GM12878 (cell line): ENCODE measurements around the gene FFAR1. TPM values are rescaled to one million over a fixed set of nuclear protein-coding genes. Genes with fewer than 3 reads are reported as not detected.

Source experiments
- ATAC-seq: fragments of 200-7000 bp; cut with Tn5 transposase; 3 replicates; pipeline ENCODE4 v1.9.1; 2020; ENCODE audit warnings: mild to moderate bottlenecking, moderate library complexity
- BruUV-seq: library from RNA; stranded (reverse); fragments of 400-500 nt; replicated peaks from 2 replicates; lab custom pipeline; 2021; lab: Mats Ljungman, UMichigan
- CTCF ChIA-PET: fragments of 300-600 bp; sonication (Branson Sonifier 250); formaldehyde crosslinking; extraction: SDS; loops from one replicate; lab custom pipeline; 2021; ENCODE audit warnings: inconsistent platforms; lab: Yijun Ruan, JAX
- POLR2A ChIA-PET: fragments of 350-600 bp; formaldehyde crosslinking; extraction: SDS; loops from one replicate; lab custom pipeline; 2021; ENCODE audit warnings: inconsistent platforms; lab: Charles Lee
- RAD21 ChIA-PET: fragments of 300-600 bp; sonication (Branson Sonifier 250); formaldehyde crosslinking; loops from one replicate; lab custom pipeline; 2023; ENCODE audit warnings: antibody characterized with exemption; ENCODE audit not compliant: unreplicated experiment; lab: Charles Lee
- SMC1A ChIA-PET: fragments of 300-600 bp; sonication (Branson Sonifier 250); formaldehyde crosslinking; loops from one replicate; lab custom pipeline; 2023; ENCODE audit not compliant: unreplicated experiment, uncharacterized antibody; lab: Charles Lee
- DNase-seq: peaks from one replicate; pipeline ENCODE4 v3.0.0-alpha.2; 2011; ENCODE audit warnings: low read depth, low spot score
- FAIRE-seq: peaks from 3 replicates; lab custom pipeline; 2011; peaks lifted over from hg19 to GRCh38; lab: Jason Lieb, UNC
- H2AFZ ChIP-seq: 2 replicates; pipeline ENCODE4 v1.6.0; 2011; ENCODE audit warnings: low read depth, low read length, control low read depth; ENCODE audit not compliant: control insufficient read depth
- H3K27ac ChIP-seq: 2 replicates; pipeline ENCODE4 v1.5.1; 2011; ENCODE audit warnings: control low read depth; ENCODE audit not compliant: control insufficient read depth, insufficient read depth
- H3K27me3 ChIP-seq, 2 experiments: replicated peaks in 1 of 2; 2 replicates each; pipeline versions ENCODE4 v1.6.0 to v1.6.1; 2011; ENCODE audit warnings: low read length in 1 of 2; ENCODE audit not compliant: control insufficient read depth in 2 of 2, insufficient read depth in 2 of 2
- H3K36me3 ChIP-seq, 2 experiments: 2 replicates each; pipeline ENCODE4 v1.5.1; 2011; ENCODE audit warnings: low read length in 1 of 2; ENCODE audit not compliant: control insufficient read depth in 2 of 2, insufficient read depth in 2 of 2
- H3K4me1 ChIP-seq: 2 replicates; pipeline ENCODE4 v1.6.1; 2011; ENCODE audit warnings: mild to moderate bottlenecking, low read length, moderate library complexity, mixed read lengths; ENCODE audit not compliant: control insufficient read depth, insufficient read depth
- H3K4me2 ChIP-seq: 2 replicates; pipeline ENCODE4 v1.6.0; 2011; ENCODE audit warnings: control low read depth; ENCODE audit not compliant: control insufficient read depth, insufficient read depth
- H3K4me3 ChIP-seq: fragments of 200-600 bp; sonication (generic); 2 replicates; pipeline ENCODE4 v1.5.1; 2016
- H3K79me2 ChIP-seq: 2 replicates; pipeline ENCODE4 v1.6.0; 2011; ENCODE audit warnings: low read length; ENCODE audit not compliant: control insufficient read depth, insufficient read depth
- H3K9ac ChIP-seq: 2 replicates; pipeline ENCODE4 v1.8.0; 2011; ENCODE audit warnings: low read length, control low read depth, mixed read lengths; ENCODE audit not compliant: control insufficient read depth, insufficient read depth
- H3K9me3 ChIP-seq: replicated peaks from 3 replicates; pipeline ENCODE4 v1.5.1; 2011; ENCODE audit warnings: mild to moderate bottlenecking, low read length; ENCODE audit not compliant: control insufficient read depth, insufficient read depth
- H4K20me1 ChIP-seq: 2 replicates; pipeline ENCODE4 v1.6.0; 2011; ENCODE audit not compliant: control insufficient read depth, insufficient read depth
- BHLHE40 ChIP-seq, 2 experiments: fragments of 450-650 bp in 1 of 2; IDR thresholded peaks; 2 replicates each; pipeline ENCODE4 v1.6.1; 2011 to 2017; ENCODE audit warnings: low read depth in 2 of 2, borderline replicate concordance in 1 of 2, improper control_type of control experiment in 1 of 2, low read length in 1 of 2, mild to moderate bottlenecking in 1 of 2
- CBFB ChIP-seq: IDR thresholded peaks from 2 replicates; pipeline ENCODE4 v1.6.1; 2016; ENCODE audit warnings: antibody characterized with exemption, low read depth
- HDGF ChIP-seq: fragments of 450-650 bp; IDR thresholded peaks from 2 replicates; pipeline ENCODE4 v1.6.1; 2016; ENCODE audit warnings: antibody characterized with exemption
- KLF5 ChIP-seq: fragments of 450-650 bp; IDR thresholded peaks from 2 replicates; pipeline ENCODE4 v1.6.1; 2014; ENCODE audit warnings: mild to moderate bottlenecking; ENCODE audit not compliant: partially characterized antibody
- MTA3 ChIP-seq: IDR thresholded peaks from 2 replicates; pipeline ENCODE4 v1.6.1; 2012; ENCODE audit warnings: low read length, inconsistent platforms, borderline replicate concordance
- MXI1 ChIP-seq: fragments of 150-350 bp; IDR thresholded peaks from 2 replicates; pipeline ENCODE4 v1.6.1; 2011; ENCODE audit warnings: low read depth, mild to moderate bottlenecking, inconsistent platforms, low read length, improper control_type of control experiment
- NR2F1 ChIP-seq: fragments of 450-650 bp; conservative IDR thresholded peaks from 2 replicates; pipeline ENCODE4 v1.6.1; 2017; ENCODE audit warnings: mild to moderate bottlenecking
- RAD51 ChIP-seq: fragments of 450-650 bp; IDR thresholded peaks from 2 replicates; pipeline ENCODE4 v1.6.1; 2016; ENCODE audit warnings: moderate library complexity, mild to moderate bottlenecking, inconsistent platforms
- RELB ChIP-seq: fragments of 450-650 bp; IDR thresholded peaks from 2 replicates; pipeline ENCODE4 v1.6.1; 2017; ENCODE audit warnings: low read depth, mild to moderate bottlenecking, moderate library complexity
- RUNX3 ChIP-seq: IDR thresholded peaks from 2 replicates; pipeline ENCODE4 v1.6.1; 2012; ENCODE audit warnings: low read length, inconsistent platforms
- SMAD1 ChIP-seq: fragments of 450-650 bp; IDR thresholded peaks from 2 replicates; pipeline ENCODE4 v1.6.1; 2018; ENCODE audit warnings: mild to moderate bottlenecking, low read depth; ENCODE audit not compliant: partially characterized antibody
- SMAD5 ChIP-seq: IDR thresholded peaks from 2 replicates; pipeline ENCODE4 v1.6.1; 2016; ENCODE audit warnings: antibody characterized with exemption, low read depth
- SMARCA5 ChIP-seq: fragments of 450-650 bp; IDR thresholded peaks from 2 replicates; pipeline ENCODE4 v1.6.1; 2017; ENCODE audit warnings: mild to moderate bottlenecking
- TAF1 ChIP-seq: IDR thresholded peaks from 2 replicates; pipeline ENCODE4 v1.6.1; 2011; ENCODE audit warnings: mild to moderate bottlenecking, low read depth, low read length, borderline replicate concordance
- TBL1XR1 ChIP-seq: IDR thresholded peaks from 2 replicates; pipeline ENCODE4 v1.6.1; 2012; ENCODE audit warnings: low read depth, low read length, improper control_type of control experiment
- ZNF207 ChIP-seq: fragments of 450-650 bp; IDR thresholded peaks from 2 replicates; pipeline ENCODE4 v1.6.1; 2014; ENCODE audit warnings: antibody characterized with exemption, mild to moderate bottlenecking, borderline replicate concordance
- WGBS: methylation state at CpG from one replicate; pipeline ENCODE4 v1.1.6; 2016; ENCODE audit warnings: low lambda C conversion rate; ENCODE audit not compliant: insufficient replicate concordance, insufficient coverage; ENCODE audit errors: missing lambda C conversion rate; 5-methylcytosine and 5-hydroxymethylcytosine counted together
- in situ Hi-C: fragments of 300-500 bp; cut with MboI; formaldehyde crosslinking; loops from 9 replicates; pipeline ENCODE4 v1.14.3; 2018; ENCODE audit warnings: mixed read lengths
- intact Hi-C: fragments of 100-400 bp; cut with micrococcal nuclease; formaldehyde crosslinking; loops from one replicate; pipeline ENCODE4 v1.14.2; 2022; ENCODE audit not compliant: unreplicated experiment
- polyA plus RNA-seq, 11 experiments: library from polyadenylated mRNA; depleted of rRNA in 4 of 11; unstranded in 6 of 11; stranded (reverse) in 5 of 11; fragments of >200 nt; fragmentation: Nextera tagmentation in 4 of 11; fragmentation: Illumina TruSeq in 1 of 11; extraction: Ambion mirVana in 4 of 11; extraction: Trizol in 1 of 11; gene quantifications; 1 replicate in 1 of 11; 2 replicates in 10 of 11; pipeline versions ENCODE4 v1.2.1 to v1.2.3, GENCODE V29; 2011 to 2016; ENCODE audit warnings: inconsistent platforms in 2 of 11, missing spikeins in 2 of 11, low read depth in 1 of 11
- total RNA-seq, 4 experiments: library from RNA; depleted of rRNA in 3 of 4; stranded (reverse); fragments of >200 nt in 3 of 4; fragmentation: Illumina TruSeq in 1 of 4; extraction: Trizol in 1 of 4; gene quantifications; 2 replicates each; pipeline versions ENCODE4 v1.2.1 to v1.2.3, GENCODE V29; 2013 to 2021
- TF ChIP-seq, protein P1 (sequence below): fragments of 450-650 bp; formaldehyde crosslinking; IDR thresholded peaks from 2 replicates; pipeline ENCODE4 v1.5.0; 2022; ENCODE audit warnings: mild to moderate bottlenecking, missing genetic modification characterization

FFAR1 gene
- total and polyA plus RNA-seq, 10 of the 15 experiments (the other 5 are each of a cell fraction or from before 2014, with no cell fraction given): 0.05 to 0.62 (median 0.14) TPM; not detected in 2

- ChIA-PET RAD21 (interaction anchor here (0.7 to 6.2 kb wide), 17 partner anchors 9 to 149 kb away, joined by 3 to 127 read pairs (median 3); partner anchors contain the start of gene CD22), CTCF (interaction anchor here (0.7 to 5.8 kb wide), 12 partner anchors 13 to 205 kb away, joined by 3 to 61 read pairs (median 5); no protein-coding TSS in a partner anchor), POLR2A (interaction anchor here (0.6 to 5.4 kb wide), 15 partner anchors 9 to 707 kb away, joined by 3 to 135 read pairs (median 5); no protein-coding TSS in a partner anchor), SMC1A (interaction anchor here (0.7 to 7.7 kb wide), 16 partner anchors 15 to 163 kb away, joined by 3 to 152 read pairs (median 6); partner anchors contain the start of gene CD22)
- H2AFZ ChIP-seq: peak overlapping the region; percentile 59
- peaks cover 7 to 14% of the 10 kb centered on the region in 2 experiments for H3K36me3 ChIP-seq
- peak overlapping the region; percentile 15; the same call in 1 of the 2 replicates for H3K4me3 ChIP-seq
- peaks cover 55% of the 10 kb centered on the region for H3K4me1 ChIP-seq
- H3K27ac ChIP-seq: peak overlapping the region; percentile 97
- in situ Hi-C loops (loop anchor here (5.0 kb wide), 1 partner anchor 121 kb away; no protein-coding TSS in a partner anchor), intact Hi-C loops (loop anchor here (1.0 to 5.0 kb wide), 5 partner anchors 11 to 251 kb away; partner anchors contain the start of gene USF2)
- ATAC-seq (peak; percentile 67), FAIRE-seq (peak; percentile 87), DNase-seq (peak; percentile 74)
- no peaks in the 10 kb centered on the region for H3K27me3 ChIP-seq
- 8% methylated on average over 28 of the region's 28 CpGs for whole genome bisulfite sequencing
- H4K20me1 ChIP-seq: no peaks in the 10 kb centered on the region
- H3K4me2 ChIP-seq: peak overlapping the region; percentile 3
- no peaks in the 10 kb centered on the region for H3K9me3 ChIP-seq
- TSS peak; percentile 72 for BruUV-seq
- no peaks in the 10 kb centered on the region for H3K79me2 ChIP-seq
- H3K9ac ChIP-seq: peak overlapping the region; percentile 37
- peak; percentile 82; the same call in 1 of the 2 replicates for TF ChIP-seq TBL1XR1
- TF ChIP-seq TAF1: no peak
- TF ChIP-seq CBFB: peak; percentile 20; the same call in 1 of the 2 replicates
- no peak for TF ChIP-seq ZNF207
- no peak for TF ChIP-seq SMAD5
- 0 out of 2 replicates have a peak, but pooled peaks have one; percentile 10 for TF ChIP-seq MTA3
- TF ChIP-seq NR2F1: peak; percentile 46; the same call in 1 of the 2 replicates
- TF ChIP-seq HDGF: peak; percentile 93
- TF ChIP-seq BHLHE40 (IDR thresholded peaks at IDR 0.05; ENCODE audit: borderline replicate concordance in 1 of 2, low read depth in 2 of 2, low read length in 1 of 2): peak; percentile 90 to 95
- TF ChIP-seq KLF5: peak; percentile 62
- 0 out of 2 replicates have a peak, but pooled peaks have one; percentile 22 for TF ChIP-seq SMARCA5
- TF ChIP-seq RAD51: peak; percentile 69
- peak; percentile 99 for TF ChIP-seq SMAD1
- peak; percentile 79 for TF ChIP-seq RUNX3
- TF ChIP-seq MXI1: peak; percentile 84
- peak; percentile 98 for TF ChIP-seq RELB
- TF ChIP-seq, protein P1, sequence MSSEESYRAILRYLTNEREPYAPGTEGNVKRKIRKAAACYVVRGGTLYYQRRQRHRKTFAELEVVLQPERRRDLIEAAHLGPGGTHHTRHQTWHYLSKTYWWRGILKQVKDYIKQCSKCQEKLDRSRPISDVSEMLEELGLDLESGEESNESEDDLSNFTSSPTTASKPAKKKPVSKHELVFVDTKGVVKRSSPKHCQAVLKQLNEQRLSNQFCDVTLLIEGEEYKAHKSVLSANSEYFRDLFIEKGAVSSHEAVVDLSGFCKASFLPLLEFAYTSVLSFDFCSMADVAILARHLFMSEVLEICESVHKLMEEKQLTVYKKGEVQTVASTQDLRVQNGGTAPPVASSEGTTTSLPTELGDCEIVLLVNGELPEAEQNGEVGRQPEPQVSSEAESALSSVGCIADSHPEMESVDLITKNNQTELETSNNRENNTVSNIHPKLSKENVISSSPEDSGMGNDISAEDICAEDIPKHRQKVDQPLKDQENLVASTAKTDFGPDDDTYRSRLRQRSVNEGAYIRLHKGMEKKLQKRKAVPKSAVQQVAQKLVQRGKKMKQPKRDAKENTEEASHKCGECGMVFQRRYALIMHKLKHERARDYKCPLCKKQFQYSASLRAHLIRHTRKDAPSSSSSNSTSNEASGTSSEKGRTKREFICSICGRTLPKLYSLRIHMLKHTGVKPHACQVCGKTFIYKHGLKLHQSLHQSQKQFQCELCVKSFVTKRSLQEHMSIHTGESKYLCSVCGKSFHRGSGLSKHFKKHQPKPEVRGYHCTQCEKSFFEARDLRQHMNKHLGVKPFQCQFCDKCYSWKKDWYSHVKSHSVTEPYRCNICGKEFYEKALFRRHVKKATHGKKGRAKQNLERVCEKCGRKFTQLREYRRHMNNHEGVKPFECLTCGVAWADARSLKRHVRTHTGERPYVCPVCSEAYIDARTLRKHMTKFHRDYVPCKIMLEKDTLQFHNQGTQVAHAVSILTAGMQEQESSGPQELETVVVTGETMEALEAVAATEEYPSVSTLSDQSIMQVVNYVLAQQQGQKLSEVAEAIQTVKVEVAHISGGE: no peak
These were observed 1.3 kb upstream of the FFAR1 start for GRCh38 chr19:35346193-35347052.
